Raji (cell line): Measurements from ENCODE around the gene NGLY1.
A peak's percentile ranks its signal among the peaks of the same experiment; 100 is the strongest.

Experiments
- POLR2A ChIP-seq: IDR thresholded peaks from 2 replicates; pipeline ENCODE4 v1.6.1; 2011; ENCODE audit warnings: low read depth, low read length, control low read depth; ENCODE audit not compliant: insufficient read depth

NGLY1 gene

GRCh38 chr3:25782938-25783660 lies at the start of gene NGLY1:
Gene NGLY1, minus strand, starts transcription at chr3:25783443. Its CDS starts 53 bp downstream, at chr3:25783390.
- TF ChIP-seq POLR2A = peak; percentile 77

- no peak for TF ChIP-seq POLR2A
Measured at GRCh38 chr3:25831578-25831977, 48.3 kb upstream of the NGLY1 start.

GRCh38 chr3:25830373-25831280 lies 47.4 kb upstream of the NGLY1 start:
- no peak for TF ChIP-seq POLR2A

- no peak for TF ChIP-seq POLR2A
Measured at GRCh38 chr3:25826510-25826909, 43.3 kb upstream of the NGLY1 start.

- no peak for TF ChIP-seq POLR2A
Measured at GRCh38 chr3:25823314-25823713, 40.1 kb upstream of the NGLY1 start.

GRCh38 chr3:25821746-25822573 lies 38.7 kb upstream of the NGLY1 start:
- TF ChIP-seq POLR2A = no peak

- TF ChIP-seq POLR2A = no peak
Measured at GRCh38 chr3:25820816-25821486, 37.7 kb upstream of the NGLY1 start.

GRCh38 chr3:25820366-25820765 lies 37.1 kb upstream of the NGLY1 start:
- TF ChIP-seq POLR2A = no peak

- no peak for TF ChIP-seq POLR2A
Measured at GRCh38 chr3:25818335-25818734, 35.1 kb upstream of the NGLY1 start.

- TF ChIP-seq POLR2A = no peak
Measured at GRCh38 chr3:25817638-25818037, 34.4 kb upstream of the NGLY1 start.

GRCh38 chr3:25817107-25817506 lies 33.9 kb upstream of the NGLY1 start:
- no peak for TF ChIP-seq POLR2A

- no peak for TF ChIP-seq POLR2A
Measured at GRCh38 chr3:25812644-25813043, 29.4 kb upstream of the NGLY1 start.

GRCh38 chr3:25804676-25805075 lies 21.4 kb upstream of the NGLY1 start:
- no peak for TF ChIP-seq POLR2A

GRCh38 chr3:25803833-25804232 lies 20.6 kb upstream of the NGLY1 start:
- no peak for TF ChIP-seq POLR2A

GRCh38 chr3:25801786-25802185 lies 18.5 kb upstream of the NGLY1 start:
- no peak for TF ChIP-seq POLR2A
